Inflammatory macrophage treated with lipopolysaccharide for 1 hour (primary cell): ENCODE results near the gene LZTR1.
A peak's percentile ranks its signal among the peaks of the same experiment; 100 is the strongest.
"Not testable (repeated sequence)": the region's sequence is repeated elsewhere in the genome, so short reads cannot be mapped to it uniquely, and the experiment has no call there.

Experiments used
- DNase-seq, 2 donors: peaks; one replicate each; pipeline ENCODE4 v3.0.0-alpha.2; 2020 to 2022

LZTR1 gene

DNA sequence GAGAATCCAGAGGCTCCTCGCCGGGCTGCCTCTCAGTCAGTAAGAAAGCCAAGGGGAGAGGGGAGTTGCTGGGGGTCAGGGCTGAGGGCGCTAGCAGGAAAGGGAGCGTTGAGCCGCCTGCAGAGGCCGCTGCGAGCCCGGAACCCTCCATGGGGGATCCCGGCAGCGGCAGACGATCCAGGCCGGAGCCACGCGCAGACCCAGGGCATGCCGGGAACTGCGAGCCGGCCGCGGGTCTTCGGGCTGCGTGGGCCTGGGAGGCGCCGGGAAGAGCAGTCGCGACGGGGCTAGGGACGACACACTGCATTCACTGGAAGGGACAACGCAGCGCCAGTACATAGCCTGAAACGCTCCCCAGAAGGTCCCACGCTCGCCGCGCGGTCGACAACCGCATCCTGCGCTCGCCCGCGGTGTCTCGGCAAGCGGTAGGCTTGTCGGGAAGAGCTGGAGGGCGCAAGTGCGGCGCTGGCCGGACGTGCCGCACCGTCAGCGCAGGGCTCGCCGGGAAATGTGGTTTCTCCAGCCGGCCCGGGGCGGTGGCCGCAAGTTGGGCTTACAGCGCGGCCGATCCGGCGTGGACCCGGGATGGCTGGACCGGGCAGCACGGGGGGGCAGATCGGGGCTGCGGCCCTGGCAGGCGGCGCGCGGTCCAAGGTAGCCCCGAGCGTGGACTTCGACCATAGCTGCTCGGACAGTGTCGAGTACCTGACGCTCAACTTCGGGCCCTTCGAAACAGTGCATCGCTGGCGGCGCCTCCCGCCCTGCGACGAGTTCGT, at the start of gene LZTR1:
Gene LZTR1 (plus strand): TSS at position 511 of the 776 bp plus-strand sequence. CDS start 75 bp downstream, at position 586.
- peak; percentile 70 to 79 for DNase-seq

- DNase-seq = no peak
These were observed 48.2 kb upstream of the LZTR1 start for GRCh38 chr22:20933910-20934309.

- not testable (repeated sequence) for DNase-seq
These were observed 47.0 kb upstream of the LZTR1 start for GRCh38 chr22:20935049-20935448.

- DNase-seq = not testable (repeated sequence)
These were observed 46.1 kb upstream of the LZTR1 start for GRCh38 chr22:20935780-20936539.

DNA sequence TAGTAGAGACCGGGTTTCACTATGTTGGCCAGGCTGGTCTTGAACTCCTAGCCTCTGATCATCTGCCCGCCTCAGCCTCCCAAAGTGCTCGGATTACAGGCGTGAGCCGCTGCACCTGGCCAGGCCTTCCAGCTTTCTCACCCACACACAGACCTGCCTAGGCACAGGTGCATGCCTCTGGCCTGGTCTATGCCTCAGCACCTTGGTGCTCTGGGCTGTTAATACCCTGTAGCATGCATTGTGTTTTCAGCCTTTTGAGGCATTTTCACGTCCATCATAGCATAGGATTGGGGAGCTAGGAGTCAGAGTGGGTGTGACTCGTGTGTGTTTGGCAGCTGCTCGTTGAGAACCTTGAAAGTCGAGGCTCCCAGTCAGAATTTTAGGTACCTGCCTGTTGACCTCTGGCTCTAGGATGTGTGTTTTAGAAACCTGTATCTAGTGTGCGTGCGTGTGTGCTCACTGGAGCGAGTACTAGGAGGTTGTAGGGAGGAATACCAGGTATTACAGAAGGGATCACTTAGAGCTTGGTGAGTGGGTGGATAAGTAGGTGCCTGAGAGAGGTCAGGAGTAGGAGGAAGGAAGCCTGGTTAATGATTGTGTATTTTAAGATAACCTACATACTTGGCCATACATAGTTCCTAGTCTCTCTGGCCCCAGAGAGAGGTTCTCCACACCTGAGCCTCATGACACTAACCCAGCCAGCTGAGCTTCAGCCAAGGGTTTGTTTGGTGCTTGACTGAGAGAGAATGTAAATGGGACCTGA, 44.9 kb upstream of the LZTR1 start:
- DNase-seq = no peak

DNA sequence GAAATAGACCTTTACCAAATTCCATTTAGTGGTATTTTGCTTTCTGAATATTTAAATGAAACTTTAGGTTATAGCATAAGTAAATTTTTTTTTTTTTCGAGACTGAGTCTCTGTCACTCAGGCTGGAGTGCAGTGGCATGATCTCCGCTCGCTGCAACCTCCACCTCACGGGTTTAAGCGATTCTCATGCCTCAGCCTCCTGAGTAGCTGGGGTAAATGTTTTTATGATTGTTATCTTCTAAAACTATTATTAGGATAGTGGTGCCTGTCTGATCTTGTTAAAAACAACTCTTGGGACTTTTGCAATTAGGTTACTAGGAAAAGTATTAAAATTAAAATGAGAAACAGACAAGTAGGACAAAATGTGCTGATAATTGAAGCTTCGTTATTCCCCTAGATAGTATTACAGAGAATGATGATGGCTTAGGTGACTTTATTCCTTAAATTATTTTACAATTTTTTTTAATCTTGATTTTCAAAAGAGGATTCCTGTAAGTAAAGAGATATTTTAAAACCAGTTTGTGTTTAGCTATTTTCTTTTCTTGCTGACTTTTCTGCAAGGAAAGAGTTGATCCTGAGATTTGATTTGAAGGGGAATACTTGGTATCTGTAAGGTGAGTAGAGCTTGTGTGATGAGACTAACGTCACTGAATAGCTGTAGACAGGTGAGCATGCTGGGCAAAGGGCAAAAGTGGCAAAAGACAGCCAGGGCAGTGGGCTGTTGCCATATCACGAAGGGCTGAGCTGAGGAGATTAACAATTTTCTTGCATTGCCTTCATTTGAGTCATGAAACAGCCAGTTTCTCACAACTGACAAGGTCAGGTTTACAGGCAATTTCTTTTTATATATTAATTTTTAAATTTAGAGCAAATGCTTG, 44.1 kb upstream of the LZTR1 start:
- no peak for DNase-seq

GRCh38 chr22:20939457-20940185, 42.5 kb upstream of the LZTR1 start:
- not testable (repeated sequence) for DNase-seq

GRCh38 chr22:20940186-20940651, 41.9 kb upstream of the LZTR1 start:
- no peak for DNase-seq

DNA sequence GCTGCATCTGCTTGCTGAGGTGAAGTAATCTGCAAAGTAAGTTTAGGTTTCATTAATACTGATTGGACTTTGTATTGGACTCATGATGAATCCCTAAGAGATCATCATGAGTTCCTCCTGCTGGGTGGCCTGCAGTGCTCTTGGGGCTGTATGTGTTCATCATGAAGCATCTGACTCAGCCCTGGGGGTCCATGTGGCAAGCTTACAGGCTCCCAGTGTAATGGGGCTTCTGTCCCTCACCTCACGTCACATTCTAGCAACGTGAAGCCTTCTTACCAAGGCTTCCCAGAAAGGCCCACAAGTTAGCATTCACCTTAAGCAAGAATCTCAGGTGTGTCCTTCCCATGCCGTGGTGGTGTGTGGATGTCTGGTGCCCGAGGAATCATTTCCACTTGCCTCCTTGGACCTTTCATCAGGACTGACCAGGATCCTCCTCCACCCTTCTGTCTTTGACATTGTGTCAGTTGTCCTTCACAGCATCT, 41.2 kb upstream of the LZTR1 start:
- no peak for DNase-seq

DNA sequence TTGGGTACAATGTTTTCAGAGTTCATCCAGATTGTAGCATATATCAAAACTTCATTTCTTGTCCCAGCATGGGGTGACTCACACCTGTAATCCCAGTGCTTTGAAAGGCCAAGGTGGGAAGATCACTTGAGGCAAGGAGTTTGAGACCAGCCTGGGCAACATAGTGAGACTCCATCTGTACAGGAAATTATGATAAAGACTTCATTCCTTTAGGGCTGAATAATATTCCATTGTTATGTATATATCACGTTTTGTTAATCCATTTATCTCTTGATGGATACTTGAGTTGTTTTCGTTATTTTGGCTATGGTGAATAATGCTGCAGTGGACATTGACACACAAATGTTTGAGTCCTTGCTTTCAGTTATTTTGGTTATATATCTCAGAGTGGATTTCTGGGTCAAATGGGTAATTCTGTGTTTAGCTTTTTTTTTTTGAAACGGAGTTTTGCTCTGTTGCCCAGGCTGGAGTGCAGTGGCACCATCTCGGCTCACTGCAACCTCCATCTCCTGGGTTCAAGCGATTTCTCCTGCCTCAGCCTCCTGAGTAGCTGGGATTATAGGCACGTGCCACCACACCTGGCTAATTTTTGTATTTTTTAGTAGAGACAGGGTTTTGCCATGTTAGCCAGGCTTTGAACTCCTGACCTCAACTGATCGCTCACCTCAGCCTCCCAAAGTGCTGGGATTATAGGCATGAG, 39.7 kb upstream of the LZTR1 start:
- not testable (repeated sequence) for DNase-seq

DNA sequence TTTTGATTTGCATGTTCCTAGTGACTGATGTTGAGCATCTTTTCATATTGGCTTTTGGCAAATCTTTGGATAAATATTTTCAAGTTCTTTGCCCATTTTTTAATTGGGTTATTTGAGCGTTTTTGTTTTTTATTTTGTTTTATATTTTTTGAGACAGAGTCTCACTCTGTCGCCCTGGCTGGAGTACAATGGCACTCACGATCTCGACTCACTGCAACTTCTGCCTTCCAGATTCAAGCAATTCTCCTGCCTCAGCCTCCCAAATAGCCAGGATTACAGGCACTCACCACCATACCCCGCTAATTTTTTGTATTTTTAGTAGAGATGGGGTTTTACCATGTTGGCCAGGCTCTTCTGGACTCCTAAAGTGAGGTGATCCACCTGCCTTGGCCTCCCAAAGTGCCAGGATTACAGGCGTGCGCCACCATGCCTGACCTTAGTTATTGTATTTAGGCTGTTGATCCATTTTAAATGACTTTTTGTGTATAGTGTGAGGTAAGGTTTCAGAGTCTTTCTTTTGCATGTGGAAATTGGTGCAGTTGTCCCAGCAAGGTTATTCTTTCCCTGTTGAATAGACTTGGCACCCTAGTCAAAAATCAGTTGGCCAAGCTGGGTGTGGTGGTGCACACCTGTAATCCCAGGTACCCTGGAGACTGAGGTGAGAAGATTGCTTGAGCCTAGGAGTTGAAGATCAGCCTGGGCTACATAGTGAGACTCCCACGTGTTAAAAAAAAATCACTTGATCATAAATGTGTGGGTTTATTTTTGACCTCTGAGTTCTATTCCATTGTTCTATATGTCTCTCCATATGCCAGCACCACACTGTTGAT, 38.8 kb upstream of the LZTR1 start:
- no peak for DNase-seq

DNA sequence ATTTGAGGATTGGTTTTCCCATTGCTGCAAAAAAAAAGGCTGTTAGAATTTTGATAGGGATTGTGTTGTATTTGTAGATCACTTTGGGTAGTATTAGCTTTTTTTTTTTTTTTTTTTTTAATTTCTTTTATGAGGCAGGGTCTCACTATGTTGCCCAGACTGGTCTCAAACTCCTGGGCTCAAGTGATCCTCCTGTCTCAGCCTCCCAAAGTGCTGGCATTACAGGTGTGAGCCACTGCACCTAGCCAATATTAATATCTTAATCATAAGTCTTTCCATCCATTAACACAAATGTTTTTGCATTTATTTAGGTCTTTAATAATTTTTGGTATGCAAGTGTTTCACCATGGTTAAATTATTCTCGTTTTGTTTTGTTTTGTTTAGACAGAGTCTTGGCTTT, 38.1 kb upstream of the LZTR1 start:
- no peak for DNase-seq

GRCh38 chr22:20945578-20945934, 36.5 kb upstream of the LZTR1 start:
- DNase-seq = no peak

GRCh38 chr22:20946080-20946986, 35.8 kb upstream of the LZTR1 start:
- DNase-seq = no peak

DNA sequence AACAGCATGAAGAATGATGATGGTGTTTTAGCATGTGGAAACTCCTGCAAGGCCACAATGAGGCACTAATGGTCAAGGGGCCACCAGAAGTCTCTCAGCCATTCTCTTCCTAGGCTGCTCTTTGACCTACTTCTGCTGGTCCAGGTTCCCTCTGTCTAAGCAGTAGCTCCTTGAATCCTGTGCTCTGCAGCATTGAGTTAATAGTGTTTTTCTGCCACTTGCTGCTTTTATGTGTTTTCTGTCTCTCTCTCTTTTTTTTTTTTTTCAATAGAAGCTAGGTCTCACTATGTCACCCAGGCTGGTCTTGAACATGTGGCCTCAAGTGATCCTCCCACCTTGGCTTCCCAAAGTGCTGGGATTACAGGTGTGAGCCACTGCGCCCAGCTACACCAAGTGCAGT, 35.1 kb upstream of the LZTR1 start:
- no peak for DNase-seq

- DNase-seq = no peak
These were observed 33.6 kb upstream of the LZTR1 start for GRCh38 chr22:20948450-20948849.

- DNase-seq = no peak
These were observed 33.1 kb upstream of the LZTR1 start for GRCh38 chr22:20948989-20949388.

GRCh38 chr22:20949698-20950183, 32.4 kb upstream of the LZTR1 start:
- no peak for DNase-seq
